Activated CD4-positive, alpha-beta T cell treated with anti-CD3 and anti-CD28 coated beads, Interleukin-2, amount 10 ng/mL, durations not matched to agents 24 days and 14 days (primary cell): ENCODE results near the gene SAMD14. TPM values are rescaled to one million over a fixed set of nuclear protein-coding genes. Genes with fewer than 3 reads are reported as not detected.

Experiments
- DNase-seq: peaks from one replicate; pipeline ENCODE4 v3.0.0; 2022
- H3K27ac Mint-ChIP-seq: one replicate; pipeline ENCODE4 v1.8.0; 2022; ENCODE audit warnings: mild to moderate bottlenecking, mixed read lengths
- H3K27me3 Mint-ChIP-seq: one replicate; pipeline ENCODE4 v1.8.0; 2022; ENCODE audit warnings: mixed read lengths
- H3K36me3 Mint-ChIP-seq: one replicate; pipeline ENCODE4 v1.8.0; 2022; ENCODE audit warnings: low read depth, mild to moderate bottlenecking, mixed read lengths
- H3K4me1 Mint-ChIP-seq: one replicate; pipeline ENCODE4 v1.8.0; 2021; ENCODE audit warnings: mixed read lengths
- H3K4me3 Mint-ChIP-seq: one replicate; pipeline ENCODE4 v1.8.0; 2022; ENCODE audit warnings: mild to moderate bottlenecking, moderate library complexity, mixed read lengths
- H3K9me3 Mint-ChIP-seq: one replicate; pipeline ENCODE4 v1.8.0; 2021; ENCODE audit warnings: mixed read lengths
- intact Hi-C: fragments of 100-400 bp; cut with micrococcal nuclease; formaldehyde crosslinking; loops from one replicate; pipeline ENCODE4 v1.15.1; 2023
- total RNA-seq: library from RNA; stranded (reverse); gene quantifications from 2 replicates; pipeline ENCODE4 v1.2.3, GENCODE V29; 2022

SAMD14 gene
- total RNA-seq, 1 donor from 2014 or later = 1.0 TPM

DNA sequence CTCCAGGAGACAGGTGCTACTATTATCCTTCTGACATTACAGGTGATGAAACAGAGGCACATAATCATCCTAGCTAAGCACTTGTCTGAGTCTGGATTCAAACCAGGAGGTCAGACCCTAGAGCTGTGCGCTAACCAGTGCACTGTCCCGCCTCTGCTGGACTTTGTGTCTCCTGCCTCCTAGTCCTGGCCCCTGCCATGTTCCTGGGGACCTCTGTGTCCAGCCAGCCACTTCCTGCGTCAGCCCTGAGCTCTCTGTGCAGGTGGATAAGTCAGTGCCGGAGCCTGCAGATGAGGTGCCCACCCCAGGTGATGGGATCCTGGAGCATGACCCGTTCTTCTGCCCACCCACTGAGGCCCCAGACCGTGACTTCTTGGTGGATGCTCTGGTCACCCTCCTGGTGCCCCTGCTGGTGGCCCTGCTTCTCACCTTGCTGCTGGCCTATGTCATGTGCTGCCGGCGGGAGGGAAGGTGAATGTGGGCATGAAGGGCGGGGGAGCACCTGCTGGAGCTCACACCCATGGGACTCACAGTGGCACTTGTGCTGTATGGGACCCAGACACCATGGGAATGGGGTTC, 40.0 kb upstream of the SAMD14 start:
- DNase-seq = no peak

DNA sequence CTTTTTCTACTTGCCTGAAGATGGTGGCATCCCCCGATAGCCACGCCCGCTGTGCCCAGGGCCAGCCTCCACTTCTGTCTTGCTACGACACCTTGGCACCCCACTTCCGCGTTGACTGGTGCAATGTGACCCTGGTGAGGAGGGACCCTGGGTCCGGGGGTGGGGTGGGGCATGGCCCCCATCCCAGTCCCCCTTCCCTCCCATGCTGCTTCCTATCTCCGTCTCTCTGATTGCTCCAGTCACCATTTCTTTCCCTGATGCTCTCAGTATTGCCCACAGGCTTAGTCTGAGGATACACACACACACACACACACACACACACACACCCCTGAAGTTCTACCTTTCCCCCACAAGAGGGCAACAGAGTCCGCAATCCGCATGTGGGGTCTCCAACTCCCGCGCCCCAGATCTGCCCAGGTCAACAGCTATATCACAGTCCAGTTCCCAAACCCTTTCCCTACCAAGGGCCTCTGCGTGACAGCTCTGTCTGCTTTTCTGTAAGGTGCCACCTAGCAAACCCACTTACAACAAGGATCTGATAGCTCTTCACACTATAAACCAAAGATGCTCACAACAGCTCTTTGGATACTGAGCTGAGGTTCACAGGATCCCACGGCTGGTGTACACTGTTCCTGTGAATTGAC, 39.3 kb upstream of the SAMD14 start:
- no peaks in the 10 kb centered on the region for H3K36me3 Mint-ChIP-seq
- H3K27me3 Mint-ChIP-seq = peaks cover 3% of the 10 kb centered on the region
- peaks cover 12% of the 10 kb centered on the region for H3K4me1 Mint-ChIP-seq
- intact Hi-C loops = loop anchor here (1.0 kb wide), 2 partner anchors 29 to 128 kb away; no protein-coding TSS in a partner anchor
- peak overlapping the region; percentile 65 for H3K27ac Mint-ChIP-seq
- H3K4me3 Mint-ChIP-seq = peak overlapping the region; percentile 34
- DNase-seq = peak; percentile 89
- H3K9me3 Mint-ChIP-seq = no peaks in the 10 kb centered on the region

More for the DNA sequence above, 40.0 kb upstream of the SAMD14 start:
- Mint-ChIP-seq H3K36me3 (no peaks in the 10 kb centered on the region), H3K4me3 (no peak overlapping the region), H3K4me1 (peaks cover 12% of the 10 kb centered on the region), H3K9me3 (no peaks in the 10 kb centered on the region), H3K27me3 (peaks cover 3% of the 10 kb centered on the region), H3K27ac (no peak overlapping the region)
- intact Hi-C loops = loop anchor here (1.0 kb wide), 2 partner anchors 28 to 127 kb away; no protein-coding TSS in a partner anchor

DNA sequence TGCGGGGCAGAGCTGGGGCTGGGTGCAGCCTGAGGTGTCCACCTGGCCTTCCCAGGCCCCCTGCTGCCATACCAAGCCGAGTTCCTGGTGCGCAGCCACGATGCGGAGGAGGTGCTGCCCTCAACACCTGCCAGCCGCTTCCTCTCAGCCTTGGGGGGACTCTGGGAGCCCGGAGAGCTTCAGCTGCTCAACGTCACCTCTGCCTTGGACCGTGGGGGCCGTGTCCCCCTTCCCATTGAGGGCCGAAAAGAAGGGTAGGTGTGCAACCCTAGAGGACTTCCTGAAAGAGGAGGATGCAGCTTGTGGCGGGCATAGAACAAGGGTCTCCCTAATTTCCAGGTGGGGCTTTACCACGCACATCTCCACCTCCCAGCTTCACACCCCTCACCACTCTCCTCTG, 38.4 kb upstream of the SAMD14 start:
- Mint-ChIP-seq H3K27ac (no peak overlapping the region), H3K4me3 (no peak overlapping the region), H3K27me3 (peaks cover 3% of the 10 kb centered on the region), H3K4me1 (peaks cover 19% of the 10 kb centered on the region), H3K9me3 (no peaks in the 10 kb centered on the region), H3K36me3 (no peaks in the 10 kb centered on the region)
- no peak for DNase-seq
- intact Hi-C loops = no loop called here

DNA sequence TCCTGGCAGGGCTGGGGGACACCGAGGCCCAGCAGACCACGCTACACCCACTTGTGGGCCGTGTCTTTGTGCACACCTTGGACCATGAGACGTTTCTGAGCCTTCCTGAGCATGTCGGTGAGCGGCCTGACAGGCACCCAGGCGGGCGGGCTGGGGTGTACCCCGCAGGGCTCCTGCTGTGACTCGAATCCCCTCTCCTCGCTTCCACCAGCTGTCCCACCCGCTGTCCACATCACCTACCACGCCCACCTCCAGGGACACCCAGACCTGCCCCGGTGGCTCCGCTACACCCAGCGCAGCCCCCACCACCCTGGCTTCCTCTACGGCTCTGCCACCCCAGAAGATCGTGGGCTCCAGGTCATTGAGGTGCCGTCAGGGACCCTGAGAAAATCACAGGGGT, 37.4 kb upstream of the SAMD14 start:
- intact Hi-C loops = no loop called here
- H3K9me3 Mint-ChIP-seq = no peaks in the 10 kb centered on the region
- H3K4me1 Mint-ChIP-seq = peaks cover 22% of the 10 kb centered on the region
- no peak overlapping the region for H3K4me3 Mint-ChIP-seq
- no peak overlapping the region for H3K27ac Mint-ChIP-seq
- H3K36me3 Mint-ChIP-seq = peaks cover 3% of the 10 kb centered on the region
- peaks cover 3% of the 10 kb centered on the region for H3K27me3 Mint-ChIP-seq
- DNase-seq = no peak

DNA sequence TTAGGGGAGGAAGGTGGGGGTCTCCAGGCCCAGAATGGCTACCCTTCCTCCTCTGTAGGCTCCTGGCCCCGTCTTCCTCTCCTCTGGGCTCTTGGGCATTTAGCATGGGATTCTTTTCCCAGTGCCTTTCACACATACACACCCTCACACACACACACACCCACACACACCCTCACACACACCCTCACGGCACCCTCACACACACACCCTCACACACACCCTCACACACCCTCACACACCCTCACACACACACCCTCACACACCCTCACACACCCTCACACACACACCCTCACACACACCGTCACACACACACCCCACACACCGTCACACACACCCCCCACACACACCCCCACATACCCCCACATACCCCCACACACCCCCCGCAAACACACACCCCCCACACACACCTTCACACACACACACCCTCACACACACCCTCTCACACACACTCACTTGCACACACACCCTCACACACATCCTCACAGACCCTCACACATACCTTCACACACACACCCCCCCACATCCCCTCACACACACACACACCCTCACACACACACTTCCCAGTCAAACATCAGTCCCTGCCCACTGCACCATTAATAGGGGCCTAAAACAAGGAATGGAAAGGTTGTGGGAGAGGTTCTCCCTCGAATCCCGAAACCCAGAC, 36.7 kb upstream of the SAMD14 start:
- Mint-ChIP-seq H3K9me3 (no peaks in the 10 kb centered on the region), H3K27ac (no peak overlapping the region), H3K4me1 (peaks cover 30% of the 10 kb centered on the region), H3K27me3 (peaks cover 3% of the 10 kb centered on the region), H3K4me3 (no peak overlapping the region), H3K36me3 (peaks cover 6% of the 10 kb centered on the region)
- no peak for DNase-seq
- intact Hi-C loops = no loop called here

DNA sequence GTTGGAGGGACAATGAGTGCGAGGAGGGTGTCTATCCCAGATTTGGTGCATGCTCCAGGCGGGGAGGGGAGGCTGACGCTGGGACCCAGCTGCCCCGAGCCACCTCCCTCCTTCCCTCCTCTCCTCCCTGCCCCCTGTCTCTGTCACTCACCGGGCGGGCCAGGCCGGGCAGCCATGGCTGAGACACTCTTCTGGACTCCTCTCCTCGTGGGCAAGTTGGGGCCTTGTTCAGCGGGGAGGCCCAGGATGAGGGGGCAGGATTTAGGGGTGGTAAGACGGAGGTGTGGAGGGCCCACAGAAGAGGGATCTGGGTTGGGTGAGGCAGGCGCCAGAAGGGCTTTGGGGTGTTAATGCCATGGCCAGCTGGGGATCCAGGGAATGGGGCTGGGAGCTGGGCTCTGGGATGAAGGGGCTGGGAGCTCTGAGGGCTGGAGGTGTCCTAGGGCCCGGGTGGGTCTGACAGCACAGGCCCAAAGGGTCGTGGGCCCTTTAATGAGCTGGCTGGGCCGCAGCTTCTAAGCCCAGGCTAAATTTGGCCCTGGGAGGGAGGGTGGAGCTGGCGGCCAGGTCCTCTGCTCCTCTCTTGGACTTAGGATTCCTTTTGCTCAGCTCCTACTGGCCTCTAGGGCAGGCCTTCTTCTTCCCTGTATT, 36.0 kb upstream of the SAMD14 start, which contains the start of gene SGCA:
Gene SGCA (plus strand): TSS at position 139 of the 651 bp plus-strand sequence. CDS start 36 bp downstream, at position 175.
- peaks cover 7% of the 10 kb centered on the region for H3K36me3 Mint-ChIP-seq
- H3K4me1 Mint-ChIP-seq = peaks cover 30% of the 10 kb centered on the region
- peaks cover 4% of the 10 kb centered on the region for H3K27me3 Mint-ChIP-seq
- no peak within 1 kb of the TSS for H3K4me3 Mint-ChIP-seq
- H3K27ac Mint-ChIP-seq = no peak within 1 kb of the TSS
- intact Hi-C loops = no loop called here
- DNase-seq = no peak
- no peaks in the 10 kb centered on the region for H3K9me3 Mint-ChIP-seq

DNA sequence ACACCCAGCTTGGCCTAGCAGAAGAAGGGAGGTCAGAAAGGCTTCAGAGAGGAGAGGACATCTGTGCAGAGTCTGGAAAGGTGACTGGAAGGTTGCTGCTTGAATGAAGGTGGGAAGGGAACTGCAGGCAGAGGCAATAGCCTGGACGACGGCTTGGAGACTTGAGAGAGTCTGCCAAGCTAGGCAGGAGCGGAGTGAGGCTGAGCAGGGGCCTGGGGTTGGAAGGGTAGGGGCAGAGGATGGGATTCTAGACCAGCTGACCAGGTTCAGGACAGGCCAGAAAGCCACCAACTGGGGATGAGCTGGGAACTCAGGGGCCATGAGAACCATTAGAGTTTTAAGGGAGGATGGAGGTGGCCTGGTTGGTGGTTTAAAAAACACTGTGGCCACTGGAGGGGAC, 35.5 kb upstream of the SAMD14 start:
- peaks cover 7% of the 10 kb centered on the region for H3K27me3 Mint-ChIP-seq
- DNase-seq = no peak
- H3K4me1 Mint-ChIP-seq = peaks cover 33% of the 10 kb centered on the region
- no peak overlapping the region for H3K4me3 Mint-ChIP-seq
- H3K27ac Mint-ChIP-seq = no peak overlapping the region
- peaks cover 7% of the 10 kb centered on the region for H3K36me3 Mint-ChIP-seq
- no peaks in the 10 kb centered on the region for H3K9me3 Mint-ChIP-seq
- intact Hi-C loops = no loop called here

DNA sequence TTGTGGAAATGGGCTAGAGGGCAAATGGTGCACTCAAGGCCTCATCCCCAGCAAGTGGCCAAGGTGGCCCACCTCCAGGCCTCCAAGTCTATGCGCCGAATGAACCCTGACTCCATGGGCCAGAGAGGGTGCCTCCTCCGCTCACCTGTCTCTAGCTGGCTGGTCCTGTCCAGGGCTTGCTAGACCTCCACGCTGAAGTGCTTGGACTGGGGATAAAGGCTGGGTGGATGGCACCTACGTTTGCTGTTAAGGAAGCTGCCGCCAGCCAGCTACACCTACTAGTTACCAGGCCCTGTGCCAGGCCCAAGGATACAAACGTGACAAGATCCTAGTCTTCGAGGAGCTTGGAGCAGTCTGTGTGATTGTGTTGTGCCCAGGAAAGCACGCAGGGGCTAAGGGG, 35.1 kb upstream of the SAMD14 start:
- H3K27ac Mint-ChIP-seq = no peak overlapping the region

DNA sequence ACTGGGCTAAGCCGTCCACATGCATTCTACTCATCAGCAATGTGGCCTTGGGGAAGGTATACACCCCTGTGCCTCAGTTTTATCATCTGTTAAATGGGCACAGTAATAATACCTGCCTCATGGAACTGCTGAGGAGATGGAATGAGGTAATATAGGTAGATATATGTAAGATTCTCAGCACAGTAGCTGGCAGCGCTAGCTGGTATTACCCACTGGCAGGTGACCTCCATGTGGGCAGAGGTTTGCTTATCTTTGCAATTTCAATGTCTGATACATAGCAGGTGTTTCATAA, 34.7 kb upstream of the SAMD14 start:
- intact Hi-C loops = no loop called here
- H3K9me3 Mint-ChIP-seq = no peaks in the 10 kb centered on the region
- H3K36me3 Mint-ChIP-seq = peaks cover 7% of the 10 kb centered on the region
- no peak overlapping the region for H3K4me3 Mint-ChIP-seq
- no peak for DNase-seq
- peaks cover 33% of the 10 kb centered on the region for H3K4me1 Mint-ChIP-seq
- H3K27ac Mint-ChIP-seq = no peak overlapping the region
- peaks cover 7% of the 10 kb centered on the region for H3K27me3 Mint-ChIP-seq

More for the DNA sequence above, 35.1 kb upstream of the SAMD14 start:
- H3K4me1 Mint-ChIP-seq = peaks cover 33% of the 10 kb centered on the region
- no peak for DNase-seq
- intact Hi-C loops = no loop called here
- peaks cover 7% of the 10 kb centered on the region for H3K27me3 Mint-ChIP-seq
- H3K4me3 Mint-ChIP-seq = no peak overlapping the region
- H3K36me3 Mint-ChIP-seq = peaks cover 7% of the 10 kb centered on the region
- H3K9me3 Mint-ChIP-seq = no peaks in the 10 kb centered on the region

DNA sequence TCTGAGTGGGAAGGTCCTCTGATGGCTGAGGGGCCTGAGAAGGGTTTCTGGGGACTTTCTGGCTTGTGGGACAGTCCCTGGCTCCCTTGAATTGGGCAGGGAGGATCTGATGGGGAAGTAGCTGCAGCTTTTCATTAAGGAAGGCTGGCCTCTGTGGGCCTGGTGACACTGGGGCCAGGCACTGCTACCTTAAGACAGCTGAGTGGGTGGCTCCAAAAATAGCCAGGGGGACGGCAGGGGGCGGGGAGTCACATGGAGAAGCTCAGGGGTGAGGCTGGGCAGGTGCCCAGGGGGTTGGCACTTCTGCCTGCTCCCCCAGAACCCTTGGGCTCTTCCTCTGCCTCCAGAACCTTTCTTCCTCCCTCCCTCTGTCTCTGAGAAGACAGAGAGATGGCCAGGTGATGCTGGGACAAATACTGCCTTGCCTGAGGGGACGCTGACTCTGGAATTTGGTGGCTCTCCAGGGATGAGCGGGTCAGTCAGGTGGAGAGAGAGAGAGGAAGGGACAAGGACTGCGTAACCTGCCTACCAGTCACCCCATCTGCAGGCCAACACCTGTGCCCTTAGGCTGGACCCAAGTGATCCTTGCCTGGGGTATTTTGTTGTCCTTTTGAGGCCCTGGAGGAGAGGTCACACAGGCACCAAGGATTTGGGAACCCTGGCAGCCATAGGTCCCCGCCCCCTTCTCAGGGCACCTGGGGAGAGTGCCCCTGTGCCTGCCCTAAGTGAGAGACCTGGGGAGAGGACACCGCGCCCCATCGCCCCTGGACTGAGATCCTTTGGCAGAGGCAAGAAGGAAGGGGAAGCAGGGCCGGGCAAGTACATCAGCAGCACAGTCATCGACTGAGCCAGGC, 34.1 kb upstream of the SAMD14 start:
- H3K4me3 Mint-ChIP-seq = no peak overlapping the region
- DNase-seq = no peak
- H3K9me3 Mint-ChIP-seq = no peaks in the 10 kb centered on the region
- intact Hi-C loops = no loop called here
- H3K4me1 Mint-ChIP-seq = peaks cover 29% of the 10 kb centered on the region
- H3K27ac Mint-ChIP-seq = peak overlapping the region; percentile 59
- peaks cover 7% of the 10 kb centered on the region for H3K36me3 Mint-ChIP-seq
- peaks cover 3% of the 10 kb centered on the region for H3K27me3 Mint-ChIP-seq

DNA sequence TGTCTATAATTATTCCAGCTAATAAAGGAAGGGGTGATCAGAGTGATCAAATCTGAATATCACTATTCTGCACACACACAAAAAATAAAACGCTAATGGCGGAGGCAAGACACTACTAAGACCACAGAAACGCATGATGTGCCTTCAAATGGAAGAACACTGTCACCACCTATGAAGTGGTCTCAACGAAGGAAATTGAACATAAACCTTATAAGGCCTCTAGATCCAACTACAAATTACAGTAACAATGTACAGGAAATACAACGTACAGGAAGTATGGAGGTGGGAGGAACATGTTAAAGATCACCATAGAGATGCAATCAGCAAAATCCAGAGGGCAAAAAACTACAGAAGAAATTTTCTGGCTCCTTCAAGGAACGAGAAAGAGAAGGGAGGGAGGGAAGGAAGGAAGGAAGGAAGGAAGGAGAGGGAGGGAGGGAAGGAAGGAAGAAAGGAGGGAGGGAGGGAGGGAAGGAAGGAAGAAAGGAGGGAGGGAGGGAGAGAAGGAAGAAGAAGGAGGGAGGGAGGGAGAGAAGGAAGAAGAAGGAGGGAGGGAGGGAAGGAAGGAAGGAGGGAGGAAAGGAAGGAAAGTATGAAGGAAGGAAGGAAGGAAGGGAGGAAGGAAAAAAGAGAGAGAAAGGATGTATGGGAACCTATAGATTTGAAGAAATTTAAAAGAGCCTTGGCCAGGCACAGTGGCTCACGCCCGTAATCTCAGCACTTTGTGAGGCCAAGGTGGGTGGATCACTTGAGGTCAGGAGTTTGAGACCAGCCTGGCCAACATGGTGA, 32.7 kb upstream of the SAMD14 start:
- Mint-ChIP-seq H3K36me3 (peaks cover 7% of the 10 kb centered on the region), H3K4me1 (peaks cover 35% of the 10 kb centered on the region), H3K9me3 (no peaks in the 10 kb centered on the region), H3K27ac (peak overlapping the region; percentile 97), H3K27me3 (peaks cover 3% of the 10 kb centered on the region), H3K4me3 (peak overlapping the region; percentile 80)
- intact Hi-C loops = no loop called here
- no peak for DNase-seq

DNA sequence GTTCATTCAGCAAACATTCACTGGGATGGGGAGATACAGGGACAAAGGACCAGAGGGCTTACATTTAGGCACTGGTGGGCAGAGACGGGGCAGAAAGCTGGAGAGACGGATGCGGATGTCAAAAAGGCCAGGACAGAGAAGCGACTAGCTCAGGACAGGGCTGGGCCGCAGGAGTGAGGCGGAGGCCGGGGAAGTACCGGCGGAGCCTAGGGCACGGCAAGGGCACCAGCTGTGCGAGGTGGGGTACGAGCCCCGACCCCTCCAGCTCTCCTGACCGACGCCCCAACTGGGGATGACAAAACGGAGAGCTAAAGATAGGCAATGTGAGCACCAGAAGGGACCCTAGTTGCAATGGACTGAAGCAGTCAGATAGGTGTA, 31.9 kb upstream of the SAMD14 start:
- H3K4me1 Mint-ChIP-seq = peaks cover 36% of the 10 kb centered on the region
- peak overlapping the region; percentile 80 for H3K4me3 Mint-ChIP-seq
- DNase-seq = no peak
- H3K9me3 Mint-ChIP-seq = no peaks in the 10 kb centered on the region
- peaks cover 3% of the 10 kb centered on the region for H3K27me3 Mint-ChIP-seq
- peak overlapping the region; percentile 97 for H3K27ac Mint-ChIP-seq
- peaks cover 7% of the 10 kb centered on the region for H3K36me3 Mint-ChIP-seq
- intact Hi-C loops = loop anchor here (1.0 kb wide), 2 partner anchors 11 to 22 kb away; no protein-coding TSS in a partner anchor
